GM23338 (cell line): ENCODE measurements around the gene RPN2.

ENCODE experiments used
- CTCF ChIP-seq, 2 experiments: fragments of 200-600 bp in 1 of 2; sonication (generic) in 1 of 2; conservative IDR thresholded peaks; 2 replicates each; pipeline versions ENCODE4 v1.5.1 to v1.6.1; 2016 to 2017; ENCODE audit warnings: antibody characterized with exemption in 2 of 2, low read depth in 2 of 2, mild to moderate bottlenecking in 2 of 2, moderate library complexity in 1 of 2
- EZH2phosphoT487 ChIP-seq: fragments of 200-600 bp; sonication (generic); IDR thresholded peaks from one replicate; pipeline ENCODE4 v1.8.1; 2018; ENCODE audit warnings: antibody characterized with exemption; ENCODE audit not compliant: unreplicated experiment
- POLR2AphosphoS5 ChIP-seq: IDR thresholded peaks from 2 replicates; pipeline ENCODE4 v1.6.1; 2016; ENCODE audit warnings: antibody characterized with exemption, low read depth
- ZNF114 ChIP-seq: fragments of 250-450 bp; sonication (Bioruptor Pico); IDR thresholded peaks from 2 replicates; pipeline ENCODE4 v1.5.0; 2020; ENCODE audit warnings: mild to moderate bottlenecking, moderate library complexity
- ZNF331 ChIP-seq: fragments of 250-450 bp; sonication (Bioruptor Pico); IDR thresholded peaks from 2 replicates; pipeline ENCODE4 v1.5.0; 2020; ENCODE audit warnings: low read depth, mild to moderate bottlenecking, moderate library complexity

GRCh38 chr20:37270576-37271420 lies 91.7 kb downstream of the RPN2 start:
- no peak for TF ChIP-seq ZNF331 (CRISPR knock-in tag)
- no peak for TF ChIP-seq EZH2phosphoT487
- TF ChIP-seq CTCF (conservative IDR thresholded peaks at IDR 0.05; ENCODE audit: low read depth in 2 of 2): no peak
- TF ChIP-seq POLR2AphosphoS5: no peak
- TF ChIP-seq ZNF114 (CRISPR knock-in tag): no peak
